SK-N-DZ (cell line): ENCODE results near the gene OAS2.

Source experiments
- DNase-seq: peaks from one replicate; pipeline ENCODE4 v3.0.0-alpha.2; 2015; ENCODE audit warnings: low spot score

OAS2 gene

DNA sequence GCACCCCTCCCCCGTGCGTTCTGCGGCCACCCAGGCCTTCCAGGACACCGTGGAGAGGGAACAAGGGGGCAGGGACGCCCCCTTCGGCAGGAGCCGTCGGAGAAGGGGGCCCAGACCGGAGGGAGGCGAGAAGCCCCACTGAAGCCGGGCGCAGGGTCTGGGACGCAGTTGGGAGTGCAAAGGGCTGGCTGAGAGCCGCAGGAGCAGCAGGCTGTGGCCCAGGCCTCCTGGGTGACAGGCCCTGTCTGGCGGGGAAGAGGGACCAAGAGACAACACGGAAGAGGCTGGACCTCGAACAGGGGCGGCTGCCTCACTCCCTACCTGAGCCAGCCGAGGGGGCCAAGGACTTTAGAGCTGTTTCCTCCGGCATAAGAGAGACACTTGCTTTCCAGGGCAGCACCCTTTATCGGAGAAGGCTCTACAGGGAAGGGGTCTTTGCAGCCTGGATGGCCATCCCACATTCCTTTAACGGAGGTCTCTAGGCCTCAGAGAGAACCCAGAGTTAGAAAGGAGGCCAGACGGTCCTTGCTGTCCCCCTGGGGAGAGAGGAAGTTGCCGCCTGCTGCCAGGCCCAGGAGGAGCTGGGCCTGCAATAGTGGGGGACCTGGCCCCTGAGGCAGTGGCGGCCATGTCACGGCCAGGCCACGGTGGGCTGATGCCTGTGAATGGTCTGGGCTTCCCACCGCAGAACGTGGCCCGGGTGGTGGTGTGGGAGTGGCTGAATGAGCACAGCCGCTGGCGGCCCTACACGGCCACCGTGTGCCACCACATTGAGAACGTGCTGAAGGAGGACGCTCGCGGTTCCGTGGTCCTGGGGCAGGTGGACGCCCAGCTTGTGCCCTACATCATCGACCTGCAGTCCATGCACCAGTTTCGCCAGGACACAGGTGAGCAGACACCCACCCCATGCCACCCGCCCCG lies 79.5 kb downstream of the OAS2 start:
- no peak for DNase-seq

DNA sequence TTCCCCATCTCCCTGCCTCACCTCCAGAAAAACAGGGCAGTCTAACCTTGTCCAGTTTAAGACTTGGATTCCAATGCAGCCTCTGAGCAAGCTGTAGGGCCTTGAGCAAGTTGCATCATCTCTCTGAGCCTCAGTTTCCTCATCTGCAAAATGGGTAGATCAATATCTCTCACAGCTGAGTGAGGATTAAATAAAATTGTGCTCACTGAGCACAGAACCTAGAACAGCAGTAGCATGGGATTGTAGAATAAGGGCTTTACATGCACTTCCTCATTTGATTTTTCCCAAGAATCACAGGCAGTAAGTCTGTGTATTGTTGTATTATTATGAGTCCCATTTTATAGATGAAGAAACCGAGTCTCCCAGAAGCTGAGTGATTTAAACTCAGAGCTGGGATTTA lies 80.2 kb downstream of the OAS2 start:
- DNase-seq, result no peak

DNA sequence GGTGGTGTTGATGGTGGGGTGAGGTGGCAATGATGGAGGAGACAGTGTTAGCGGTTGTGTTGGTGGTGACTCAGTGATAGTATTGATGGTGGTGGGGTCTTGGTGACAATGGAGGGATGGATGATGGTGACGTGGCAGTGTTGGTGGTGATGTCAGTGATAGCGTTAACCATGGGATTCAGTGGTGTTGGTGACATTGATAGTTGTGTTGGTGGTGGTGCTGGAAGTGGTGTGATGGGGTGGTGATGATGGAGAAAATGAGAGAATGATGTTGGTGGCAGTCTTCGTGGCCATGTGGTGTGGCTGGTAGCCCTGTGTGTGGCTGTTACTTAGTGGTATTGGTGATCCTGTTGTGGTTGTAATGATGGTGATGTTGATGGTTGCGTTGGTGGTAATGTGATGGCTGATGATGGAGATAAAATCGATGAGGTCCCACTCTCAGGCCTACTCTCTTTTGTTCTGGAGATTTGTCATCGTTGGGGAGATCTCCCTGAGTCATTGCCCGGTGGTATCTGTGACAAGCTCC lies 80.8 kb downstream of the OAS2 start:
- no peak for DNase-seq

DNA sequence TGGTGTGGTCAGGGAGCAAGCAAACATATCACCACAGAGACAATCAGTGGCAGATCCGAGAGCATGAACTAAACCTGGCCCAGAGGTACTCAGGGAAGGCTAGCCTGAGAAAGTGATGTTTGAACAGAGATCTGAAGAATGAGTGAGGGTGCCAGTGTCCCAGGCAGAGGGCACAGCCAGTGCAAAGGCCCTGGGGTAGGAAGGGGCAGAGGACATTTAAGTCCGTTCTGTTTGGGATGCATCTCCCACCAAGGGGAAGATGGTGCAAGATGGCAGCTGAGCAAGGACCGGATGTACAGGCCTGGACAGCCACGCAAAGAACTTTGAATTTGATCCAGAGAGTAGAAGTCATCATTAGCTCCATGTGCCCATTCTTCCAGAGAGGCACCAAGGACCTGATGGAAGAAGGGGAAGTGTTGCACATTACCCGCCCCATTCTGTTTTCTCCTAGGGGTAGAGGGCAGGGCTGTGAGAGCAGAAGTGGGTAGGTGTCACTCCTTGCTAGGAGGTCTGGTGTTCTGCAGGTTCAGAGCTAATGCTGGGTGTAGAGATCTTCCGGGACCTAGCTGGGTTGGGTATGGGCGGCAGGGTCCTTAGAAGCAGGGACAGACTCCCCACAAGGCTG lies 82.1 kb downstream of the OAS2 start:
- DNase-seq, result no peak

DNA sequence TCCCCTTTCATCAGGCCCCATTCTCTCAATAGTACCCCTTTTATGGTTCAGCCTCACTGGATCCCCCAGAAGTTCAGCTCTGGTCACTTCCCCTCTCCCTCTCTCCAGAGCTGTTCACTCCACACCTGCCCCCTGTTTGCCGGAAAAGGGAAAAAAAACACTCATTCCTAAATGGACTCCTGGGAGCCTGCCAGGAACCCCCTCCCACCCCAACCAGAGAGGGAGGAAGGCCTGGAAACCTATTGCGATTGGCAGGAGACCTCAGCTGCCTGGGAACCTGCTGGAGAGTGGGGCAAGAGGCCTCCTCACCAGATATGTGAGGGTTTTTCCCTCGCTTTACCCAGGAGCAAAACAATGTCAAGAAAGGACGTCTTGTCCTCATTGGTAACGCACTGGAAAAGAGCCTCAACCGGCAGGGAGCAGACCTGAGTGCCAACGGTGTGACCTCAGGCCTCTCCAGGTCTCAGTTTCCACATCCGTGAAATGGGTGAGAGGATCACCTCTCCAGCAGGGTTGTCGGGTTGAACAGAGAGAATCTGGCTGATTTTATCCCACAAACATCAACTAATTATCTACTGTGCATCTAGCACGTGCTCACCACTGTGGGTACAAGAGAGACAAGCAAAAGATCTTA lies 82.9 kb downstream of the OAS2 start:
- DNase-seq, result no peak
